Naive B cell (primary cell): ENCODE results near the gene JCAD. TPM values are rescaled to one million over a fixed set of nuclear protein-coding genes. Genes with fewer than 3 reads are reported as not detected.
"Not testable (repeated sequence)": the region's sequence is repeated elsewhere in the genome, so short reads cannot be mapped to it uniquely, and the experiment has no call there.

ENCODE experiments used
- ATAC-seq, 2 donors: fragments of 150-1000 bp; cut with Tn5 transposase; 2 replicates each; pipeline ENCODE4 v1.10.0; 2021; ENCODE audit warnings: low read depth in 2 of 2, mild to moderate bottlenecking in 2 of 2, moderate library complexity in 2 of 2
- DNase-seq: peaks from one replicate; pipeline ENCODE4 v3.0.0; 2022
- H3K27ac Mint-ChIP-seq, 6 donors: one replicate each; pipeline ENCODE4 v1.8.0; 2020 to 2022; ENCODE audit warnings: mild to moderate bottlenecking in 6 of 6, mixed read lengths in 6 of 6, moderate library complexity in 5 of 6, inconsistent platforms in 2 of 6
- H3K27me3 Mint-ChIP-seq, 3 donors: one replicate each; pipeline ENCODE4 v1.8.0; 2021 to 2022; ENCODE audit warnings: mixed read lengths in 3 of 3, mild to moderate bottlenecking in 1 of 3
- H3K36me3 Mint-ChIP-seq, 2 donors: one replicate each; pipeline ENCODE4 v1.8.0; 2020 to 2022; ENCODE audit warnings: mixed read lengths in 2 of 2, inconsistent platforms in 1 of 2, mild to moderate bottlenecking in 1 of 2
- H3K4me1 Mint-ChIP-seq, 3 donors: one replicate each; pipeline ENCODE4 v1.8.0; 2020 to 2022; ENCODE audit warnings: mixed read lengths in 3 of 3, inconsistent platforms in 1 of 3, mild to moderate bottlenecking in 1 of 3, moderate library complexity in 1 of 3
- H3K4me3 Mint-ChIP-seq, 8 donors: one replicate each; pipeline ENCODE4 v1.8.0; 2020 to 2022; ENCODE audit warnings: mild to moderate bottlenecking in 8 of 8, mixed read lengths in 8 of 8, moderate library complexity in 8 of 8, inconsistent platforms in 2 of 8
- H3K9me3 Mint-ChIP-seq, 7 donors: one replicate each; pipeline ENCODE4 v1.8.0; 2020 to 2022; ENCODE audit warnings: mixed read lengths in 7 of 7, mild to moderate bottlenecking in 5 of 7, inconsistent platforms in 2 of 7, moderate library complexity in 1 of 7
- polyA plus RNA-seq, 6 donors: library from polyadenylated mRNA; unstranded; fragments of 300-500 nt; fragmentation: Illumina TruSeq; gene quantifications; one replicate each; pipeline ENCODE4 v1.2.3, GENCODE V29; 2021; ENCODE audit warnings: low read depth in 6 of 6

JCAD gene
- 1 to 10 TPM in 1 of 6 donors, under 1 TPM in 1, not detected in 4; 0.07 to 1.6 TPM for polyA plus RNA-seq

GRCh38 chr10:30059209-30060107 lies at the start of gene JCAD:
JCAD (minus strand) TSS chr10:30059586; CDS start chr10:30047812, 11,774 bp downstream.
- Mint-ChIP-seq H3K36me3 (peaks cover 3 to 7% of the 10 kb centered on the region in 2 donors), H3K27me3 (peaks cover 51 to 61% (median 60%) of the 10 kb centered on the region in 3 donors), H3K4me1 (peaks cover 8 to 13% (median 9%) of the 10 kb centered on the region in 3 donors), H3K27ac (peak within 1 kb of the TSS in 3 of 6 donors; percentile 15 to 84 (median 79)), H3K9me3 (peaks cover 0 to 4% (median 0%) of the 10 kb centered on the region in 7 donors), H3K4me3 (peak within 1 kb of the TSS; percentile 81 to 96 (median 83))
- ATAC-seq (peak; percentile 87 to 88), DNase-seq (peak; percentile 50)

- H3K36me3 Mint-ChIP-seq: no peaks in the 10 kb centered on the region
- DNase-seq (no peak), ATAC-seq (no peak)
- H3K4me1 Mint-ChIP-seq: no peaks in the 10 kb centered on the region
- H3K27ac Mint-ChIP-seq: no peak overlapping the region
- peaks cover 0 to 8% (median 4%) of the 10 kb centered on the region in 7 donors for H3K9me3 Mint-ChIP-seq
- H3K4me3 Mint-ChIP-seq: no peak overlapping the region
- H3K27me3 Mint-ChIP-seq: peaks cover 0 to 9% (median 0%) of the 10 kb centered on the region in 3 donors
Observed at GRCh38 chr10:30106987-30107386, 47.6 kb upstream of the JCAD start.

GRCh38 chr10:30103595-30104320 lies 44.4 kb upstream of the JCAD start:
- Mint-ChIP-seq H3K4me1 (no peaks in the 10 kb centered on the region), H3K9me3 (peaks cover 0 to 8% (median 2%) of the 10 kb centered on the region in 7 donors), H3K4me3 (peak overlapping the region in 1 of 8 donors; percentile 35), H3K27ac (no peak overlapping the region), H3K36me3 (no peaks in the 10 kb centered on the region), H3K27me3 (peaks cover 0 to 8% (median 7%) of the 10 kb centered on the region in 3 donors)
- ATAC-seq: no peak
- DNase-seq: no peak

- peak overlapping the region in 1 of 6 donors; percentile 0 for H3K27ac Mint-ChIP-seq
- not testable (repeated sequence) for H3K4me1 Mint-ChIP-seq, H3K4me3 Mint-ChIP-seq, ATAC-seq, H3K27me3 Mint-ChIP-seq, H3K9me3 Mint-ChIP-seq, H3K36me3 Mint-ChIP-seq, DNase-seq
Observed at GRCh38 chr10:30099706-30100105, 40.3 kb upstream of the JCAD start.

- Mint-ChIP-seq H3K27me3 (peaks cover 5 to 8% (median 7%) of the 10 kb centered on the region in 3 donors), H3K9me3 (peaks cover 0 to 6% (median 2%) of the 10 kb centered on the region in 7 donors), H3K4me3 (no peak overlapping the region), H3K36me3 (no peaks in the 10 kb centered on the region), H3K27ac (no peak overlapping the region), H3K4me1 (no peaks in the 10 kb centered on the region)
- ATAC-seq (no peak), DNase-seq (no peak)
Observed at GRCh38 chr10:30099101-30099500, 39.7 kb upstream of the JCAD start.

GRCh38 chr10:30098629-30099028 lies 39.2 kb upstream of the JCAD start:
- DNase-seq (no peak), ATAC-seq (no peak)
- Mint-ChIP-seq H3K27me3 (peaks cover 7 to 9% (median 8%) of the 10 kb centered on the region in 3 donors), H3K27ac (no peak overlapping the region), H3K36me3 (no peaks in the 10 kb centered on the region), H3K9me3 (peaks cover 0 to 2% (median 0%) of the 10 kb centered on the region in 7 donors), H3K4me3 (no peak overlapping the region), H3K4me1 (no peaks in the 10 kb centered on the region)

GRCh38 chr10:30096564-30096963 lies 37.2 kb upstream of the JCAD start:
- H3K4me3 Mint-ChIP-seq: no peak overlapping the region
- no peaks in the 10 kb centered on the region for H3K9me3 Mint-ChIP-seq
- peaks cover 8 to 11% (median 10%) of the 10 kb centered on the region in 3 donors for H3K27me3 Mint-ChIP-seq
- no peaks in the 10 kb centered on the region for H3K36me3 Mint-ChIP-seq
- no peak for ATAC-seq
- H3K4me1 Mint-ChIP-seq: no peaks in the 10 kb centered on the region
- H3K27ac Mint-ChIP-seq: no peak overlapping the region
- no peak for DNase-seq

- no peak overlapping the region for H3K4me3 Mint-ChIP-seq
- H3K4me1 Mint-ChIP-seq: no peaks in the 10 kb centered on the region
- peak overlapping the region in 1 of 6 donors; percentile 3 for H3K27ac Mint-ChIP-seq
- no peaks in the 10 kb centered on the region for H3K36me3 Mint-ChIP-seq
- ATAC-seq: no peak
- H3K9me3 Mint-ChIP-seq: no peaks in the 10 kb centered on the region
- no peak for DNase-seq
- H3K27me3 Mint-ChIP-seq: peaks cover 8 to 11% (median 10%) of the 10 kb centered on the region in 3 donors
Observed at GRCh38 chr10:30095631-30096422, 36.4 kb upstream of the JCAD start.

- Mint-ChIP-seq H3K9me3 (no peaks in the 10 kb centered on the region), H3K36me3 (no peaks in the 10 kb centered on the region), H3K27me3 (peaks cover 3 to 11% (median 4%) of the 10 kb centered on the region in 3 donors), H3K4me1 (no peaks in the 10 kb centered on the region), H3K27ac (peak overlapping the region in 1 of 6 donors; percentile 66), H3K4me3 (no peak overlapping the region)
- ATAC-seq (no peak), DNase-seq (no peak)
Observed at GRCh38 chr10:30094601-30095000, 35.2 kb upstream of the JCAD start.

- DNase-seq: no peak
- H3K4me1 Mint-ChIP-seq: no peaks in the 10 kb centered on the region
- H3K27ac Mint-ChIP-seq: no peak overlapping the region
- H3K9me3 Mint-ChIP-seq: no peaks in the 10 kb centered on the region
- no peaks in the 10 kb centered on the region for H3K36me3 Mint-ChIP-seq
- peaks cover 0 to 11% (median 3%) of the 10 kb centered on the region in 3 donors for H3K27me3 Mint-ChIP-seq
- peak overlapping the region in 1 of 8 donors; percentile 31 for H3K4me3 Mint-ChIP-seq
- ATAC-seq: no peak
Observed at GRCh38 chr10:30093303-30093950, 34.0 kb upstream of the JCAD start.

GRCh38 chr10:30092151-30092790 lies 32.9 kb upstream of the JCAD start:
- Mint-ChIP-seq H3K4me3 (no peak overlapping the region), H3K27ac (no peak overlapping the region), H3K36me3 (no peaks in the 10 kb centered on the region), H3K4me1 (no peaks in the 10 kb centered on the region), H3K9me3 (no peaks in the 10 kb centered on the region), H3K27me3 (peaks cover 0 to 11% (median 3%) of the 10 kb centered on the region in 3 donors)
- ATAC-seq (no peak), DNase-seq (no peak)

- Mint-ChIP-seq H3K9me3 (no peaks in the 10 kb centered on the region), H3K4me1 (no peaks in the 10 kb centered on the region), H3K27me3 (peaks cover 0 to 11% (median 3%) of the 10 kb centered on the region in 3 donors), H3K4me3 (no peak overlapping the region), H3K36me3 (no peaks in the 10 kb centered on the region), H3K27ac (no peak overlapping the region)
- ATAC-seq (no peak), DNase-seq (no peak)
Observed at GRCh38 chr10:30091136-30091535, 31.8 kb upstream of the JCAD start.
